Hepatocyte (in vitro differentiated cells): Measurements from ENCODE around the gene EHBP1. TPM values are rescaled to one million over a fixed set of nuclear protein-coding genes. Genes with fewer than 3 reads are reported as not detected.
"Not testable (repeated sequence)": the region's sequence is repeated elsewhere in the genome, so short reads cannot be mapped to it uniquely, and the experiment has no call there.

Experiments
- DNase-seq: peaks from one replicate; pipeline ENCODE4 v3.0.0-alpha.2; 2016; ENCODE audit warnings: low spot score
- H2AFZ ChIP-seq: fragments of 200-600 bp; sonication (generic); 2 replicates; pipeline ENCODE4 v1.6.0; 2016; ENCODE audit warnings: antibody characterized with exemption, mild to moderate bottlenecking
- H3K27ac ChIP-seq: fragments of 200-600 bp; sonication (generic); 2 replicates; pipeline ENCODE4 v1.5.1; 2016; ENCODE audit warnings: mild to moderate bottlenecking
- H3K27me3 ChIP-seq: fragments of 200-600 bp; sonication (generic); 2 replicates; pipeline ENCODE4 v1.6.1; 2016
- H3K36me3 ChIP-seq: fragments of 200-600 bp; sonication (generic); replicated peaks from 2 replicates; pipeline ENCODE4 v1.5.1; 2016; ENCODE audit warnings: low read depth; ENCODE audit not compliant: insufficient read depth
- H3K4me1 ChIP-seq: fragments of 200-600 bp; sonication (generic); 2 replicates; pipeline ENCODE4 v1.5.1; 2016; ENCODE audit warnings: mild to moderate bottlenecking, moderate library complexity; ENCODE audit not compliant: insufficient read depth
- H3K4me2 ChIP-seq: fragments of 200-600 bp; sonication (generic); 2 replicates; pipeline ENCODE4 v1.6.0; 2016
- H3K4me3 ChIP-seq: fragments of 200-600 bp; sonication (generic); 2 replicates; pipeline ENCODE4 v1.5.1; 2016; ENCODE audit warnings: mild to moderate bottlenecking
- H3K79me2 ChIP-seq: fragments of 200-600 bp; sonication (generic); 2 replicates; pipeline ENCODE4 v1.6.0; 2017; ENCODE audit warnings: mild to moderate bottlenecking
- H3K9me2 ChIP-seq: fragments of 200-600 bp; sonication (generic); replicated peaks from 2 replicates; pipeline ENCODE4 v1.6.0; 2017; ENCODE audit warnings: mild to moderate bottlenecking; ENCODE audit not compliant: insufficient read depth
- H3K9me3 ChIP-seq: fragments of 200-600 bp; sonication (generic); 2 replicates; pipeline ENCODE4 v1.5.1; 2016; ENCODE audit warnings: low read depth, mild to moderate bottlenecking
- H4K20me1 ChIP-seq: fragments of 200-600 bp; sonication (generic); 2 replicates; pipeline ENCODE4 v1.6.0; 2016; ENCODE audit warnings: mild to moderate bottlenecking; ENCODE audit not compliant: insufficient read depth, poor library complexity, severe bottlenecking
- CTCF ChIP-seq: fragments of 200-600 bp; sonication (generic); IDR thresholded peaks from 2 replicates; pipeline ENCODE4 v1.5.1; 2016; ENCODE audit warnings: antibody characterized with exemption, mild to moderate bottlenecking; ENCODE audit not compliant: poor library complexity
- EZH2 ChIP-seq: fragments of 200-600 bp; sonication (generic); IDR thresholded peaks from 2 replicates; pipeline ENCODE4 v1.6.1; 2016; ENCODE audit warnings: antibody characterized with exemption, mild to moderate bottlenecking, borderline replicate concordance
- EZH2phosphoT487 ChIP-seq: fragments of 200-600 bp; sonication (generic); IDR thresholded peaks from one replicate; pipeline ENCODE4 v1.6.1; 2018; ENCODE audit warnings: antibody characterized with exemption, mild to moderate bottlenecking, low read depth, moderate library complexity; ENCODE audit not compliant: unreplicated experiment, severe bottlenecking
- WGBS: methylation state at CpG from one replicate; pipeline ENCODE4 v1.1.6; 2016; ENCODE audit warnings: low lambda C conversion rate; ENCODE audit errors: missing lambda C conversion rate; 5-methylcytosine and 5-hydroxymethylcytosine counted together
- polyA plus RNA-seq: library from polyadenylated mRNA; unstranded; fragments of >200 nt; fragmentation: Nextera tagmentation; extraction: Ambion mirVana; gene quantifications from 2 replicates; pipeline ENCODE4 v1.2.1, GENCODE V29; 2016
- total RNA-seq: library from RNA; depleted of rRNA; stranded (reverse); fragments of >200 nt; gene quantifications from 2 replicates; pipeline ENCODE4 v1.2.3, GENCODE V29; 2014

The EHBP1 gene
- total and polyA plus RNA-seq, 2 experiments from 2014 or later: 11.4 to 34.6 TPM

GRCh38 chr2:63015389-63015788 is 309.9 kb downstream of the EHBP1 start:
- DNase-seq: no peak
- Histone ChIP-seq H2AFZ (no peak overlapping the region), H3K36me3 (no peaks in the 10 kb centered on the region), H3K27me3 (no peaks in the 10 kb centered on the region), H3K4me1 (no peaks in the 10 kb centered on the region), H3K9me2 (no peaks in the 10 kb centered on the region), H3K9me3 (no peaks in the 10 kb centered on the region), H3K27ac (no peak overlapping the region), H4K20me1 (no peaks in the 10 kb centered on the region), H3K4me2 (no peak overlapping the region), H3K4me3 (no peak overlapping the region), H3K79me2 (no peaks in the 10 kb centered on the region)
- no peak for TF ChIP-seq CTCF
- TF ChIP-seq EZH2: no peak
- TF ChIP-seq EZH2phosphoT487: no peak
- WGBS: 95% methylated on average over 3 of the region's 3 CpGs

DNA sequence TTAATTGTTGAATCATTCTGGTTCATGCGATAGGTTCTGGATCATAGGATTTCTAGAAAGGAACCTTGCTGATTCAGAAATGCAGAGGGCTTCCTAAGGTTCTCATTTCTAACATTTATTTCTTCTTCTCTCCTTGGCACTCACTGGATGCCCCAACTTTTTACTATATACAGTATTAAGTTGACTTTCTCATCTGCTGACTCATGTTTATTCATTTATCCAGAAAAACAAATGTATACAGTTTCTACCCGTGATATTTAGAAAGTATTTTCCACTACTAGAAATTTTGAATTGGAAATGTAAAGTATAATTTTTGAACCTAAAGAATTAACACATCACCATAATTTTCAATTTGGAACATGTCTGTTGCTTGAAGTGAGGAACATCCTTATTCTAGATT is 312.9 kb downstream of the EHBP1 start:
- Histone ChIP-seq H3K79me2 (no peaks in the 10 kb centered on the region), H3K36me3 (no peaks in the 10 kb centered on the region), H3K9me3 (no peaks in the 10 kb centered on the region), H3K4me2 (no peak overlapping the region), H3K9me2 (no peaks in the 10 kb centered on the region), H3K27ac (no peak overlapping the region), H4K20me1 (no peaks in the 10 kb centered on the region), H2AFZ (no peak overlapping the region), H3K4me3 (no peak overlapping the region), H3K4me1 (no peaks in the 10 kb centered on the region), H3K27me3 (no peaks in the 10 kb centered on the region)
- TF ChIP-seq CTCF (no peak), EZH2phosphoT487 (no peak), EZH2 (no peak)
- no peak for DNase-seq
- 98% methylated on average over 2 of the region's 2 CpGs for WGBS

GRCh38 chr2:63019686-63020085 is 314.2 kb downstream of the EHBP1 start:
- not testable (repeated sequence) for H3K79me2 ChIP-seq, H3K9me2 ChIP-seq, H2AFZ ChIP-seq, H4K20me1 ChIP-seq, H3K4me2 ChIP-seq, H3K36me3 ChIP-seq, H3K9me3 ChIP-seq, DNase-seq, H3K27me3 ChIP-seq, H3K4me1 ChIP-seq, H3K4me3 ChIP-seq, H3K27ac ChIP-seq
- 97% methylated on average over 7 of the region's 8 CpGs for WGBS

- no peaks in the 10 kb centered on the region for H3K4me1 ChIP-seq
- H3K27me3 ChIP-seq: no peaks in the 10 kb centered on the region
- TF ChIP-seq EZH2 (no peak), CTCF (peak; percentile 26)
- H3K79me2 ChIP-seq: no peaks in the 10 kb centered on the region
- no peak overlapping the region for H3K27ac ChIP-seq
- no peaks in the 10 kb centered on the region for H4K20me1 ChIP-seq
- no peak overlapping the region for H2AFZ ChIP-seq
- DNase-seq: peak; percentile 11
- no peaks in the 10 kb centered on the region for H3K9me3 ChIP-seq
- H3K36me3 ChIP-seq: no peaks in the 10 kb centered on the region
- H3K4me3 ChIP-seq: no peak overlapping the region
- H3K9me2 ChIP-seq: no peaks in the 10 kb centered on the region
- WGBS: 26% methylated on average over 1 of the region's 1 CpG
- H3K4me2 ChIP-seq: no peak overlapping the region
Observed at GRCh38 chr2:63023444-63023843, 317.9 kb downstream of the EHBP1 start.
